Mammary epithelial cell (primary cell): ENCODE results near the gene SPHK1.

ENCODE experiments used
- CTCF ChIP-seq, 2 donors: IDR thresholded peaks in 1 of 2; conservative IDR thresholded peaks in 1 of 2; 2 replicates each; pipeline ENCODE4 v1.5.1; 2011 to 2012; ENCODE audit warnings: inconsistent platforms in 2 of 2, low read length in 2 of 2, mild to moderate bottlenecking in 2 of 2, control low read depth in 1 of 2, low read depth in 1 of 2; ENCODE audit not compliant: insufficient read depth in 1 of 2; ENCODE audit errors: extremely low read depth in 1 of 2
- EZH2 ChIP-seq: IDR thresholded peaks from 2 replicates; pipeline ENCODE4 v1.6.1; 2012; ENCODE audit warnings: low read length, inconsistent platforms, borderline replicate concordance

DNA sequence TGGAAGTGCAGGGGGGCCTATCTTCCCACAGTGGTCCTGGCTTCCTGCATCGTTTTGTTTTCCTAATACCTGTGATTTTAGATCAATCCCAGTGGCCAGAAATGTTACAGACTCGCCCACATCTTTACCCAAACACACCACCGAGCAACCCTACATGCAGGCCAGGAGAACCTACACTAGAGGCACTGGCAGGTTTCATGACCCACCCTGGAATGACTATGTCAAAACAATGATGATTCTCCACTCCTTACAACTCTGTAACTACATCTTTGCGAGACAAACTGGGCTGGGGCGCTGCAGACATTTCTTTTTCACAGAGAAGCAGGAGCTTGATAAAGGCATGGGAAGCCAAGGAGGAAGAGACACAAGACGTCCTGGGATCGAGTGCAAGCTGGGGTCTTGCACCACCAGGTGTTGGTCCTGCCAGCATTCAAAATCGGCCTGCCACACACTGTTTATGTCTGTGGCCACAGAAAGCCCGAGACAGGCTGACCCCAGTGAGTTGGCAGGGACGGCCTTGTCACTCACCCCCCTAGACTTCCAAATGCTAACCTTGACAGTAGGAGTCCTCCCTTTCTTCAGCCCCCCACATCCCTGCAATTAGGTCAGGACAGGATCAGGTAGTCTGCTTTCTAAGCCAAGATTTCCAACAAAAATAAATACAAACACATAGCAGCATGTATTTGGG lies 36.1 kb downstream of the SPHK1 start:
- TF ChIP-seq CTCF (conservative IDR thresholded peaks at IDR 0.05 in 1 of 2, IDR thresholded peaks at IDR 0.05 in 1 of 2; ENCODE audit: extremely low read depth in 1 of 2, insufficient read depth in 1 of 2, low read depth in 1 of 2, low read length in 2 of 2): no peak
- TF ChIP-seq EZH2: no peak
